SK-N-MC (cell line): ENCODE data around the gene POMT1.

ENCODE experiments used
- FOXP2 ChIP-seq: optimal IDR thresholded peaks from 2 replicates; pipeline ENCODE3; 2011; ENCODE audit warnings: mild to moderate bottlenecking, moderate library complexity; ENCODE audit not compliant: insufficient read depth; ENCODE audit errors: extremely low read length, control extremely low read depth
- POLR2AphosphoS5 ChIP-seq: IDR thresholded peaks from 2 replicates; pipeline ENCODE4 v1.6.1; 2012; ENCODE audit warnings: mild to moderate bottlenecking, low read depth, low read length, borderline replicate concordance

GRCh38 chr9:131483319-131484050, 19.2 kb upstream of the POMT1 start:
- TF ChIP-seq FOXP2 = no peak
- TF ChIP-seq POLR2AphosphoS5 = no peak
